SK-N-SH (cell line): ENCODE measurements around the gene TSC2. TPM values are rescaled to one million over a fixed set of nuclear protein-coding genes. Genes with fewer than 3 reads are reported as not detected.

ENCODE experiments used
- CTCF ChIA-PET: fragments of 300-600, 350-600 bp; formaldehyde crosslinking; extraction: SDS; loops from one replicate; lab custom pipeline; 2021; lab: Yijun Ruan, JAX
- POLR2A ChIA-PET: fragments of 350-600 bp; sonication (Branson Sonifier 250); formaldehyde crosslinking; extraction: SDS; loops from one replicate; lab custom pipeline; 2020; ENCODE audit warnings: antibody characterized with exemption, inconsistent platforms; lab: Yijun Ruan, JAX
- DNase-seq: peaks from one replicate; pipeline ENCODE4 v3.0.0; 2012
- H2AFZ ChIP-seq: fragments of 200-600 bp; sonication (generic); 2 replicates; pipeline ENCODE4 v1.8.1; 2016; ENCODE audit warnings: antibody characterized with exemption, mild to moderate bottlenecking, low read depth
- H3F3A ChIP-seq: fragments of 200-600 bp; sonication (generic); replicated peaks from 2 replicates; pipeline ENCODE3; 2016; ENCODE audit warnings: antibody characterized with exemption, mild to moderate bottlenecking; ENCODE audit not compliant: insufficient read depth
- H3K27ac ChIP-seq, 2 experiments: fragments of 200-500 bp in 1 of 2; fragments of 200-600 bp in 1 of 2; sonication (Bioruptor generic) in 1 of 2; sonication (generic), shearing (Covaris generic) in 1 of 2; 2 replicates each; pipeline versions ENCODE4 v1.5.1 to v1.6.1; 2014 to 2016; ENCODE audit warnings: low read depth in 2 of 2, inconsistent platforms in 1 of 2, low read length in 1 of 2, mild to moderate bottlenecking in 1 of 2, mixed read lengths in 1 of 2
- H3K27me3 ChIP-seq: fragments of 200-600 bp; sonication (generic), shearing (Covaris generic); 2 replicates; pipeline ENCODE4 v1.6.1; 2016; ENCODE audit warnings: mixed run types; ENCODE audit not compliant: insufficient read depth
- H3K36me3 ChIP-seq, 2 experiments: fragments of 200-500 bp in 1 of 2; fragments of 200-600 bp in 1 of 2; sonication (Bioruptor generic) in 1 of 2; sonication (generic) in 1 of 2; replicated peaks in 1 of 2; 2 replicates each; pipeline versions ENCODE3 to v1.5.1; 2014 to 2016; ENCODE audit warnings: low read length in 1 of 2, mild to moderate bottlenecking in 1 of 2; ENCODE audit not compliant: insufficient read depth in 2 of 2, control insufficient read depth in 1 of 2
- H3K4me1 ChIP-seq, 2 experiments: fragments of 200-500 bp in 1 of 2; fragments of 200-600 bp in 1 of 2; sonication (Bioruptor generic) in 1 of 2; sonication (generic), shearing (Covaris generic) in 1 of 2; 2 replicates each; pipeline versions ENCODE4 v1.5.1 to v1.6.1; 2014 to 2016; ENCODE audit warnings: low read depth in 1 of 2, low read length in 1 of 2, mixed run types in 1 of 2; ENCODE audit not compliant: insufficient read depth in 2 of 2, control insufficient read depth in 1 of 2
- H3K4me2 ChIP-seq: fragments of 200-600 bp; sonication (generic), shearing (Covaris generic); 2 replicates; pipeline ENCODE4 v1.6.1; 2017; ENCODE audit warnings: mixed run types
- H3K4me3 ChIP-seq, 2 experiments: fragments of 200-500 bp in 1 of 2; fragments of 200-600 bp in 1 of 2; sonication (Bioruptor generic) in 1 of 2; sonication (generic), shearing (Covaris generic) in 1 of 2; 2 replicates each; pipeline versions ENCODE4 v1.5.1 to v1.8.1; 2014 to 2016; ENCODE audit warnings: low read depth in 2 of 2, inconsistent platforms in 1 of 2, low read length in 1 of 2, mild to moderate bottlenecking in 1 of 2, mixed read lengths in 1 of 2, moderate library complexity in 1 of 2
- H3K79me2 ChIP-seq: fragments of 200-600 bp; sonication (generic); 2 replicates; pipeline ENCODE4 v1.8.1; 2017; ENCODE audit warnings: mild to moderate bottlenecking; ENCODE audit not compliant: insufficient read depth
- H3K9ac ChIP-seq: fragments of 200-600 bp; sonication (generic); 2 replicates; pipeline ENCODE4 v1.6.1; 2017; ENCODE audit warnings: mixed run types
- H3K9me2 ChIP-seq: fragments of 200-600 bp; sonication (generic); 2 replicates; pipeline ENCODE4 v1.6.1; 2017; ENCODE audit warnings: mixed run types
- H3K9me3 ChIP-seq: fragments of 200-600 bp; sonication (generic); 2 replicates; pipeline ENCODE4 v1.6.1; 2017; ENCODE audit warnings: mixed run types, mild to moderate bottlenecking, moderate library complexity
- H4K20me1 ChIP-seq: fragments of 200-600 bp; sonication (generic); 2 replicates; pipeline ENCODE4 v1.6.1; 2017; ENCODE audit warnings: mild to moderate bottlenecking, mixed run types; ENCODE audit not compliant: insufficient read depth
- EP300 ChIP-seq, 2 experiments: IDR thresholded peaks; 2 replicates each; pipeline versions ENCODE4 v1.4.0 to v1.6.1; 2012; ENCODE audit warnings: borderline replicate concordance in 1 of 2, low read depth in 1 of 2, low read length in 1 of 2
- EZH2phosphoT487 ChIP-seq: fragments of 200-600 bp; sonication (generic); IDR thresholded peaks from 2 replicates; pipeline ENCODE4 v1.6.1; 2017; ENCODE audit warnings: low read depth, mixed run types, mild to moderate bottlenecking, antibody characterized with exemption, moderate library complexity, borderline replicate concordance
- FOSL2 ChIP-seq: IDR thresholded peaks from 2 replicates; pipeline ENCODE4 v1.4.0; 2012; ENCODE audit warnings: low read depth, mild to moderate bottlenecking, moderate library complexity, borderline replicate concordance
- MEF2A ChIP-seq: IDR thresholded peaks from 2 replicates; pipeline ENCODE4 v1.4.0; 2012; ENCODE audit warnings: low read depth, borderline replicate concordance
- NFIC ChIP-seq: IDR thresholded peaks from 2 replicates; pipeline ENCODE4 v1.4.0; 2012; ENCODE audit warnings: borderline replicate concordance
- PBX3 ChIP-seq: IDR thresholded peaks from 2 replicates; pipeline ENCODE4; 2012
- RCOR1 ChIP-seq: fragments of 150-350 bp; IDR thresholded peaks from 2 replicates; pipeline ENCODE4 v1.6.1; 2017; ENCODE audit warnings: antibody characterized with exemption, low read length
- RFX5 ChIP-seq: IDR thresholded peaks from 2 replicates; pipeline ENCODE4 v1.6.1; 2012; ENCODE audit warnings: mild to moderate bottlenecking, improper control_type of control experiment, low read length
- SMC3 ChIP-seq: IDR thresholded peaks from 2 replicates; pipeline ENCODE4 v1.6.1; 2012; ENCODE audit warnings: low read depth, low read length, improper control_type of control experiment
- TAF1 ChIP-seq: IDR thresholded peaks from 2 replicates; pipeline ENCODE4 v1.6.1; 2012; ENCODE audit warnings: low read depth, mild to moderate bottlenecking, low read length, moderate library complexity, borderline replicate concordance
- USF2 ChIP-seq: fragments of 150-350 bp; IDR thresholded peaks from 2 replicates; pipeline ENCODE4 v1.6.1; 2017; ENCODE audit warnings: antibody characterized with exemption, low read length, low read depth, borderline replicate concordance
- ZBTB33 ChIP-seq: IDR thresholded peaks from 2 replicates; pipeline ENCODE4 v1.4.0; 2012; ENCODE audit warnings: low read depth, borderline replicate concordance
- WGBS: methylation state at CpG from one replicate; pipeline ENCODE4 v1.1.6; 2017; ENCODE audit warnings: low lambda C conversion rate; 5-methylcytosine and 5-hydroxymethylcytosine counted together
- polyA plus RNA-seq, 3 experiments: library from polyadenylated mRNA; depleted of rRNA; stranded (reverse); fragments of >200 nt; gene quantifications; 2 replicates each; pipeline ENCODE4 v1.2.3, GENCODE V29; 2012

Gene TSC2
- polyA plus RNA-seq, 1 of the 3 experiments (the other 2 are of a cell fraction) = 96.1 TPM

- peaks cover 5 to 78% of the 10 kb centered on the region in 2 experiments for H3K36me3 ChIP-seq
Observed at GRCh38 chr16:2074071-2074470, 26.3 kb downstream of the TSC2 start.

More at GRCh38 chr16:2074071-2074470, 26.3 kb downstream of the TSC2 start:
- 100% methylated on average over 11 of the region's 20 CpGs for WGBS
- Histone ChIP-seq H3K9ac (no peak overlapping the region), H3K27ac (no peak overlapping the region), H4K20me1 (no peaks in the 10 kb centered on the region), H3K9me3 (no peaks in the 10 kb centered on the region), H3K79me2 (no peaks in the 10 kb centered on the region), H2AFZ (no peak overlapping the region), H3K4me1 (no peaks in the 10 kb centered on the region), H3F3A (no peaks in the 10 kb centered on the region), H3K9me2 (no peaks in the 10 kb centered on the region), H3K4me2 (no peak overlapping the region), H3K4me3 (no peak overlapping the region), H3K27me3 (no peaks in the 10 kb centered on the region)
- CTCF ChIA-PET = interaction anchor here (2.5 kb wide), 1 partner anchor 51 kb away, joined by 7 read pairs; no protein-coding TSS in a partner anchor
- TF ChIP-seq FOSL2 = no peak
- no peak for TF ChIP-seq MEF2A
- TF ChIP-seq RCOR1 = no peak
- TF ChIP-seq USF2 = no peak
- no peak for TF ChIP-seq TAF1
- no peak for TF ChIP-seq EZH2phosphoT487
- TF ChIP-seq EP300 (IDR thresholded peaks at IDR 0.05; ENCODE audit: borderline replicate concordance in 1 of 2, low read depth in 1 of 2, low read length in 1 of 2) = no peak
- TF ChIP-seq SMC3 = no peak
- no peak for TF ChIP-seq PBX3
- TF ChIP-seq RFX5 = no peak
- TF ChIP-seq NFIC = no peak
- no peak for TF ChIP-seq ZBTB33
- POLR2A ChIA-PET = no interaction called here
- DNase-seq = no peak
